ENCODE measurements around the gene LPXN.

DNA sequence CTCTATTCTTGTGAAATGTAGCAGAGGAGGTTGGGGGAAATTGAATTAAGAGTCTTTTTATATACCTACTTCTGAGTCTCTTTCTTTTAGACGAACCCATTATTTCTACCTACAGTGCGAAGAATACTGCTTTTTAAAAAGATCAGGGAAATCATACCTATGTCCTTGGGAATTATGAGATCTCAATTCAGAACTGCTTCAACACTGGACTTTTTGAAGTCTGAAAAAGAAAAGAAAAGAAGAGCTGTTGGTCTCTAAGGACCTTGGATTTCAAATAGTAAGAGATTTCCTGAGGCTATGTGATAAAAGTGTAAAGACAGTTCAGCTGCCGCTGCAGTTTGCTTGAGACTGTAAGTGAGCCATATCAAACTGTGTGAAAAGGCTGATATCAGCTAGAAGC lies 64.0 kb downstream of the LPXN start:
- TF ChIP-seq ELF4 (IDR thresholded peaks at IDR 0.05) (no peak), FOXK2 (IDR thresholded peaks at IDR 0.05) (no peak), FOXA1 (IDR thresholded peaks at IDR 0.05) (no peak), FOXM1 (IDR thresholded peaks at IDR 0.05; ENCODE audit: borderline replicate concordance) (no peak), NFRKB (IDR thresholded peaks at IDR 0.05) (no peak), BHLHE40 (IDR thresholded peaks at IDR 0.05; ENCODE audit: borderline replicate concordance) (no peak)

Data from HEK293T (cell line).